ENCODE results near the gene TCF19.

DNA sequence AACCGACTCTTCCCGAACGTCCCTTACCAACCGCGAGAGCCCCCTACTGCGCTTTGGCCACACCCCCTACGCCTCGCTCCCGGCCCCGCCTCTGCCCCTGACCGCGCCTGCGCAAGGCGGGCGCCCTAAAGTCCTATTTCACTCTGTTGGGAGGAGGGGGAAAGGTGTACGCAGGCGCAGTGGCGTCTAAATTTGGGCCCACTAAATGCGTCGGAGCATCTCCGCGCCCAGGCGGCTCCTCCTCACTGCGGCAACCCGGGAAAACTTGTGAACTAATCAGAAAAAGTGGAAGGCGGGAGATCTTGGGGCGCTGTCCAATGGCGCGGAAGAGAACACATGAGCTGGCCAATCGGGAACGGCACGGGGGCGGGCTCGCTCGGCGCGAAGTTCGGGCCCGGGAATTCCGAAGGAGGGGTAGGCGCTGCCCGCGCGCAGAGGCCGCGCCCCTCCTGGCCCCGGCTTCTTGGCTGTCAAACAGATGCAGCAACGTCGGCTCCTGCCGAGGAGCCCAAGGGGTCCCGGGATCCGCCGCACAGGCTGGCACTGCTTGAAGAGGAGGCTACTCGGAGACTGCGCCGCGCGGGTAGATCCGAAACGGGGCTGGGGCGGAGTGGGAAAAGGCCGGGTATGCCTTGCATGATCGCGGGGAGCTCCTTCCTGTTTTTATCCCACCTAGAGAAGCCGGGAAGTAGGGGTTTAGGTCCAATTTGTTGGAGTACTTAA is at the start of gene TCF19:
- TF ChIP-seq, protein P1, sequence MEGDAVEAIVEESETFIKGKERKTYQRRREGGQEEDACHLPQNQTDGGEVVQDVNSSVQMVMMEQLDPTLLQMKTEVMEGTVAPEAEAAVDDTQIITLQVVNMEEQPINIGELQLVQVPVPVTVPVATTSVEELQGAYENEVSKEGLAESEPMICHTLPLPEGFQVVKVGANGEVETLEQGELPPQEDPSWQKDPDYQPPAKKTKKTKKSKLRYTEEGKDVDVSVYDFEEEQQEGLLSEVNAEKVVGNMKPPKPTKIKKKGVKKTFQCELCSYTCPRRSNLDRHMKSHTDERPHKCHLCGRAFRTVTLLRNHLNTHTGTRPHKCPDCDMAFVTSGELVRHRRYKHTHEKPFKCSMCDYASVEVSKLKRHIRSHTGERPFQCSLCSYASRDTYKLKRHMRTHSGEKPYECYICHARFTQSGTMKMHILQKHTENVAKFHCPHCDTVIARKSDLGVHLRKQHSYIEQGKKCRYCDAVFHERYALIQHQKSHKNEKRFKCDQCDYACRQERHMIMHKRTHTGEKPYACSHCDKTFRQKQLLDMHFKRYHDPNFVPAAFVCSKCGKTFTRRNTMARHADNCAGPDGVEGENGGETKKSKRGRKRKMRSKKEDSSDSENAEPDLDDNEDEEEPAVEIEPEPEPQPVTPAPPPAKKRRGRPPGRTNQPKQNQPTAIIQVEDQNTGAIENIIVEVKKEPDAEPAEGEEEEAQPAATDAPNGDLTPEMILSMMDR (IDR thresholded peaks at IDR 0.05) = no peak
- TF ChIP-seq POLR2AphosphoS5 (IDR thresholded peaks at IDR 0.05) = peak; percentile 48
